Trophoblast cell (in vitro differentiated cells and primary cell): ENCODE measurements around the gene CCDC85A.

Source experiments
- DNase-seq, 2 donors: peaks; one replicate each; pipeline ENCODE4 v3.0.0-alpha.2; 2016
- H2AFZ ChIP-seq: 2 replicates; pipeline ENCODE4 v1.6.1; 2013; ENCODE audit warnings: low read length, moderate library complexity, mild to moderate bottlenecking; ENCODE audit not compliant: insufficient read depth, poor library complexity
- H2AK5ac ChIP-seq: 2 replicates; pipeline ENCODE4 v1.6.1; 2013; ENCODE audit warnings: mild to moderate bottlenecking, low read length
- H2BK120ac ChIP-seq: 2 replicates; pipeline ENCODE4 v1.6.1; 2013; ENCODE audit warnings: low read length, mild to moderate bottlenecking, moderate library complexity; ENCODE audit not compliant: insufficient read depth, poor library complexity
- H2BK12ac ChIP-seq: 2 replicates; pipeline ENCODE4 v1.6.1; 2013; ENCODE audit warnings: mild to moderate bottlenecking, low read length, moderate library complexity
- H2BK5ac ChIP-seq: 2 replicates; pipeline ENCODE4 v1.6.1; 2013; ENCODE audit warnings: low read length, low read depth, moderate library complexity, mild to moderate bottlenecking; ENCODE audit not compliant: poor library complexity
- H3K14ac ChIP-seq: 2 replicates; pipeline ENCODE4 v1.6.1; 2013; ENCODE audit warnings: mild to moderate bottlenecking, low read length
- H3K18ac ChIP-seq: 2 replicates; pipeline ENCODE4 v1.6.1; 2013; ENCODE audit warnings: mild to moderate bottlenecking, low read length
- H3K23ac ChIP-seq: 2 replicates; pipeline ENCODE4 v1.6.1; 2013; ENCODE audit warnings: low read length
- H3K27ac ChIP-seq: 2 replicates; pipeline ENCODE4 v1.5.1; 2013; ENCODE audit warnings: low read depth, mild to moderate bottlenecking, inconsistent platforms, low read length, moderate library complexity
- H3K27me3 ChIP-seq: 2 replicates; pipeline ENCODE4 v1.6.1; 2013; ENCODE audit warnings: inconsistent platforms, mild to moderate bottlenecking, low read length, moderate library complexity; ENCODE audit not compliant: insufficient read depth
- H3K36me3 ChIP-seq, 2 experiments: 1 replicate in 1 of 2; 2 replicates in 1 of 2; pipeline ENCODE4 v1.6.1; 2013; ENCODE audit warnings: low read length in 2 of 2, mild to moderate bottlenecking in 2 of 2, moderate library complexity in 1 of 2; ENCODE audit not compliant: insufficient read depth in 2 of 2, control insufficient read depth in 1 of 2
- H3K4ac ChIP-seq: 2 replicates; pipeline ENCODE4 v1.6.1; 2013; ENCODE audit warnings: low read depth, mild to moderate bottlenecking, low read length, moderate library complexity
- H3K4me1 ChIP-seq, 2 experiments: 1 replicate in 1 of 2; 2 replicates in 1 of 2; pipeline ENCODE4 v1.6.1; 2013; ENCODE audit warnings: low read length in 2 of 2, mild to moderate bottlenecking in 2 of 2, moderate library complexity in 1 of 2; ENCODE audit not compliant: insufficient read depth in 2 of 2, control insufficient read depth in 1 of 2
- H3K4me2 ChIP-seq: 2 replicates; pipeline ENCODE4 v1.6.1; 2013; ENCODE audit warnings: inconsistent platforms, mild to moderate bottlenecking, low read length, moderate library complexity
- H3K4me3 ChIP-seq: 2 replicates; pipeline ENCODE4 v1.5.1; 2013; ENCODE audit warnings: mild to moderate bottlenecking, low read depth, low read length, inconsistent platforms
- H3K79me1 ChIP-seq: one replicate; pipeline ENCODE4 v1.6.1; 2013; ENCODE audit warnings: low read length
- H3K79me2 ChIP-seq: 2 replicates; pipeline ENCODE4 v1.6.1; 2013; ENCODE audit warnings: low read length, mild to moderate bottlenecking; ENCODE audit not compliant: control insufficient read depth, insufficient read depth, poor library complexity
- H3K9ac ChIP-seq: 2 replicates; pipeline ENCODE4 v1.6.1; 2013; ENCODE audit warnings: mild to moderate bottlenecking, low read length
- H3K9me3 ChIP-seq: 2 replicates; pipeline ENCODE4 v1.6.1; 2013; ENCODE audit warnings: low read depth, mild to moderate bottlenecking, control low read depth, inconsistent platforms, low read length; ENCODE audit not compliant: insufficient read depth
- H4K12ac ChIP-seq: 2 replicates; pipeline ENCODE4 v1.6.1; 2013; ENCODE audit warnings: low read depth, mild to moderate bottlenecking, low read length, moderate library complexity
- H4K8ac ChIP-seq: 2 replicates; pipeline ENCODE4 v1.6.1; 2013; ENCODE audit warnings: low read depth, mild to moderate bottlenecking, low read length, moderate library complexity
- H4K91ac ChIP-seq: one replicate; pipeline ENCODE4 v1.6.1; 2013; ENCODE audit warnings: low read depth, mild to moderate bottlenecking, low read length, moderate library complexity
- WGBS: extraction: QIAGEN DNeasy Blood & Tissue Kit; methylation state at CpG from one replicate; pipeline ENCODE4 v1.1.7; 2013; ENCODE audit warnings: missing lambda C conversion rate; ENCODE audit not compliant: insufficient read length, insufficient coverage; ENCODE audit errors: extremely low coverage; 5-methylcytosine and 5-hydroxymethylcytosine counted together

The CCDC85A gene

GRCh38 chr2:56271275-56271674, 87.5 kb downstream of the CCDC85A start:
- no peaks in the 10 kb centered on the region for H3K9me3 ChIP-seq
- no peak overlapping the region for H4K8ac ChIP-seq
- no peak overlapping the region for H2BK5ac ChIP-seq
- H3K18ac ChIP-seq, result no peak overlapping the region
- H3K27ac ChIP-seq, result no peak overlapping the region
- no peak overlapping the region for H2BK12ac ChIP-seq
- H3K36me3 ChIP-seq, result no peaks in the 10 kb centered on the region
- H2BK120ac ChIP-seq, result no peak overlapping the region
- no peak overlapping the region for H3K23ac ChIP-seq
- H3K4ac ChIP-seq, result no peak overlapping the region
- H3K27me3 ChIP-seq, result no peaks in the 10 kb centered on the region
- H2AFZ ChIP-seq, result no peak overlapping the region
- no CpG with 5 or more reads among the region's 2 CpGs for WGBS
- no peak overlapping the region for H2AK5ac ChIP-seq
- H3K4me2 ChIP-seq, result no peak overlapping the region
- H4K91ac ChIP-seq, result no peak overlapping the region
- H3K14ac ChIP-seq, result no peak overlapping the region
- no peak overlapping the region for H3K9ac ChIP-seq
- no peaks in the 10 kb centered on the region for H3K4me1 ChIP-seq
- no peak overlapping the region for H4K12ac ChIP-seq
- no peak for DNase-seq
- H3K4me3 ChIP-seq, result no peak overlapping the region
- H3K79me1 ChIP-seq, result no peaks in the 10 kb centered on the region
- no peaks in the 10 kb centered on the region for H3K79me2 ChIP-seq

- Histone ChIP-seq H3K79me2 (no peaks in the 10 kb centered on the region), H2BK5ac (no peak overlapping the region), H2BK120ac (no peak overlapping the region), H3K27ac (no peak overlapping the region), H2AFZ (no peak overlapping the region), H3K79me1 (no peaks in the 10 kb centered on the region), H2AK5ac (no peak overlapping the region), H4K8ac (no peak overlapping the region), H3K4me3 (no peak overlapping the region), H3K27me3 (no peaks in the 10 kb centered on the region), H3K14ac (no peak overlapping the region), H4K12ac (no peak overlapping the region), H3K18ac (no peak overlapping the region), H3K9me3 (no peaks in the 10 kb centered on the region), H3K23ac (no peak overlapping the region), H4K91ac (no peak overlapping the region), H3K36me3 (no peaks in the 10 kb centered on the region), H3K9ac (no peak overlapping the region), H3K4me2 (no peak overlapping the region), H3K4me1 (no peaks in the 10 kb centered on the region), H3K4ac (no peak overlapping the region), H2BK12ac (no peak overlapping the region)
- no CpG with 5 or more reads among the region's 5 CpGs for WGBS
- DNase-seq, result no peak
These were observed 101.4 kb downstream of the CCDC85A start for GRCh38 chr2:56285224-56285623.

- DNase-seq, result no peak
- Histone ChIP-seq H3K27ac (no peak overlapping the region), H3K23ac (no peak overlapping the region), H3K9ac (no peak overlapping the region), H2AK5ac (no peak overlapping the region), H3K9me3 (no peaks in the 10 kb centered on the region), H4K91ac (no peak overlapping the region), H3K4ac (no peak overlapping the region), H3K27me3 (no peaks in the 10 kb centered on the region), H3K4me2 (no peak overlapping the region), H3K4me3 (no peak overlapping the region), H3K14ac (no peak overlapping the region), H2AFZ (no peak overlapping the region), H3K4me1 (no peaks in the 10 kb centered on the region), H3K36me3 (no peaks in the 10 kb centered on the region), H2BK12ac (no peak overlapping the region), H4K12ac (no peak overlapping the region), H3K79me2 (no peaks in the 10 kb centered on the region), H2BK5ac (no peak overlapping the region), H3K18ac (no peak overlapping the region), H3K79me1 (no peaks in the 10 kb centered on the region), H4K8ac (no peak overlapping the region), H2BK120ac (no peak overlapping the region)
- no CpG with 5 or more reads among the region's 2 CpGs for WGBS
These were observed 103.1 kb downstream of the CCDC85A start for GRCh38 chr2:56286936-56287335.

- Histone ChIP-seq H3K18ac (no peak overlapping the region), H3K9ac (no peak overlapping the region), H2AK5ac (no peak overlapping the region), H3K4me3 (no peak overlapping the region), H4K8ac (no peak overlapping the region), H3K23ac (no peak overlapping the region), H3K4me1 (no peaks in the 10 kb centered on the region), H4K91ac (no peak overlapping the region), H3K14ac (no peak overlapping the region), H3K79me1 (no peaks in the 10 kb centered on the region), H2BK120ac (no peak overlapping the region), H2AFZ (no peak overlapping the region), H4K12ac (no peak overlapping the region), H3K4ac (no peak overlapping the region), H3K4me2 (no peak overlapping the region), H3K27me3 (no peaks in the 10 kb centered on the region), H3K27ac (no peak overlapping the region), H3K79me2 (no peaks in the 10 kb centered on the region), H2BK12ac (no peak overlapping the region), H3K36me3 (no peaks in the 10 kb centered on the region), H2BK5ac (no peak overlapping the region), H3K9me3 (no peaks in the 10 kb centered on the region)
- DNase-seq, result no peak
These were observed 103.7 kb downstream of the CCDC85A start for GRCh38 chr2:56287508-56287907.
